Spleen (tissue), 11 donors: ENCODE data around the gene SH3RF3. TPM values are rescaled to one million over a fixed set of nuclear protein-coding genes. Genes with fewer than 3 reads are reported as not detected.
"Not testable (repeated sequence)": the region's sequence is repeated elsewhere in the genome, so short reads cannot be mapped to it uniquely, and the experiment has no call there.

Experiments used
- DNase-seq: peaks from one replicate; pipeline ENCODE4 v3.0.0-alpha.2; 2020
- H3K27ac ChIP-seq, 8 donors: fragments of 200-600 bp; sonication (generic) in 7 of 8; 1 replicate in 4 of 8; 2 replicates in 4 of 8; pipeline versions ENCODE4 v1.5.0 to v1.8.0; 2016 to 2021; ENCODE audit warnings: inconsistent platforms in 4 of 8, mild to moderate bottlenecking in 4 of 8, moderate library complexity in 1 of 8
- H3K27me3 ChIP-seq, 7 donors: fragments of 200-600 bp; sonication (generic) in 6 of 7; replicated peaks in 1 of 7; 1 replicate in 4 of 7; 2 replicates in 3 of 7; pipeline versions ENCODE4 v1.5.0 to v1.8.0; 2016 to 2021; ENCODE audit warnings: inconsistent platforms in 3 of 7, mild to moderate bottlenecking in 1 of 7
- H3K36me3 ChIP-seq, 6 donors: fragments of 200-600 bp; sonication (generic) in 5 of 6; 1 replicate in 4 of 6; 2 replicates in 2 of 6; pipeline versions ENCODE4 v1.5.0 to v1.8.0; 2016 to 2021; ENCODE audit warnings: inconsistent platforms in 2 of 6
- H3K4me1 ChIP-seq, 6 donors: fragments of 200-600 bp; sonication (generic) in 5 of 6; 1 replicate in 3 of 6; 2 replicates in 3 of 6; pipeline versions ENCODE4 v1.5.0 to v1.8.0; 2016 to 2021; ENCODE audit warnings: inconsistent platforms in 3 of 6
- H3K4me3 ChIP-seq, 8 donors: fragments of 200-600 bp; sonication (generic) in 7 of 8; 1 replicate in 4 of 8; 2 replicates in 4 of 8; pipeline versions ENCODE4 v1.5.0 to v1.8.0; 2016 to 2021; ENCODE audit warnings: inconsistent platforms in 4 of 8, mild to moderate bottlenecking in 4 of 8, moderate library complexity in 2 of 8
- H3K9me3 ChIP-seq, 8 donors: fragments of 200-600 bp; sonication (generic) in 7 of 8; 1 replicate in 4 of 8; 2 replicates in 4 of 8; pipeline versions ENCODE4 v1.5.0 to v1.8.0; 2016 to 2021; ENCODE audit warnings: inconsistent platforms in 4 of 8
- POLR2A ChIP-seq, 3 donors: fragments of 450-650 bp; IDR thresholded peaks; one replicate each; pipeline ENCODE4 v1.5.1; 2017; ENCODE audit warnings: antibody characterized with exemption in 3 of 3, mild to moderate bottlenecking in 1 of 3
- POLR2AphosphoS5 ChIP-seq, 3 donors: sonication (generic); formaldehyde crosslinking; IDR thresholded peaks; one replicate each; pipeline ENCODE4 v1.5.1; 2017; ENCODE audit warnings: antibody characterized with exemption in 3 of 3
- WGBS, 5 donors: extraction: QIAGEN DNeasy Blood & Tissue Kit in 3 of 5; methylation state at CpG; one replicate each; pipeline versions ENCODE4 v1.1.5 to v1.1.7; 2013 to 2018; 5-methylcytosine and 5-hydroxymethylcytosine counted together
- intact Hi-C: fragments of 100-400 bp; cut with DNase I; formaldehyde crosslinking; loops from one replicate; pipeline ENCODE4 v1.15.0; 2023; ENCODE audit warnings: low total_unique reads
- polyA plus RNA-seq, 3 donors: library from polyadenylated mRNA; stranded (reverse); fragments of 200-250 nt; gene quantifications; one replicate each; pipeline ENCODE4 v1.2.1, GENCODE V29; 2013
- total RNA-seq, 7 donors: library from RNA; depleted of rRNA in 3 of 7; stranded (reverse); fragments of >200 nt in 3 of 7; fragmentation: NEBNext Ultra II Directional in 4 of 7; extraction: Animal tissue kit (Norgen Biotek cat#: 25700) in 4 of 7; gene quantifications; one replicate each; pipeline versions ENCODE4 v1.1.0 to v1.2.1, GENCODE V29; 2016 to 2021
- TF ChIP-seq, protein P1 (sequence below), 11 experiments: fragments of 200-600 bp in 7 of 11; fragments of 450-650 bp in 4 of 11; sonication (generic) in 4 of 11; IDR thresholded peaks in 8 of 11; conservative IDR thresholded peaks in 3 of 11; 1 replicate in 7 of 11; 2 replicates in 4 of 11; pipeline versions ENCODE4 v1.4.0 to v1.8.0; 2016 to 2021; ENCODE audit warnings: antibody characterized with exemption in 11 of 11, inconsistent platforms in 4 of 11, mild to moderate bottlenecking in 1 of 11
- donor health status: healthy with polysubstance abuse.
- donor health status: DM: no; HTN: no; CAD: no; lungs with moderate emphysema.
- donor health status: DM: no; HTN: no; CAD: no.
- donor health status: Bipolar disorder and iron deficiency.
- donor health status: healthy.
- donor health status: DM: no; HTN: no; CAD: no.
- donor health status: DM: yes; HTN: yes; CAD: no.

The SH3RF3 gene
- total and polyA plus RNA-seq, 10 donors: 1.3 to 7.6 (median 4.7) TPM

DNA sequence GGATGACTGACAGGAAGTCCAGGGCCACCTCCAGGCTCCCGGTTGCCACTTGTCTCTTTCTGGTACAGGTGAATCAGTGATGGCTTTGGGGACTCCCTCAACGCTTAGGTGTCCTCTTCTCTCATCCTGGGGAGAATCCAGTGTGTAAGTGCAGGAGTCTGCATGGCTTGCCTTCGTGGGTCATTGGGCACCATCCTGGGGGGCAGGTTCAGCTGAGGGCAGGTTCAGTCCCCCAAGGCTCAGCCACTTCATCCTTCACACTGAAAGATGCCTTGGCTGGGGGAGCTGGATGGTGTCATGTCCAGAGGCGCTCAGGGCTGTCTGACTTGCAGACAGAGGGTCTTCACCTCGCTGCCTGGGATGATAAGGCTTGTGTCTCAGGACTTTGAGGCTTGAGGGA is 29.2 kb downstream of the SH3RF3 start:
- 83 to 94% (median 89%) methylated on average over 5 of the region's 5 CpGs for WGBS, 5 donors
- Histone ChIP-seq H3K4me3 (no peak overlapping the region), H3K4me1 (peaks cover 0 to 3% (median 0%) of the 10 kb centered on the region in 6 donors), H3K36me3 (no peaks in the 10 kb centered on the region), H3K9me3 (no peaks in the 10 kb centered on the region), H3K27me3 (no peaks in the 10 kb centered on the region), H3K27ac (no peak overlapping the region)
- no peak for DNase-seq
- intact Hi-C loops: no loop called here
- no peak for TF ChIP-seq POLR2AphosphoS5 (IDR thresholded peaks at IDR 0.05)
- TF ChIP-seq POLR2A (IDR thresholded peaks at IDR 0.05): no peak
- TF ChIP-seq, protein P1, sequence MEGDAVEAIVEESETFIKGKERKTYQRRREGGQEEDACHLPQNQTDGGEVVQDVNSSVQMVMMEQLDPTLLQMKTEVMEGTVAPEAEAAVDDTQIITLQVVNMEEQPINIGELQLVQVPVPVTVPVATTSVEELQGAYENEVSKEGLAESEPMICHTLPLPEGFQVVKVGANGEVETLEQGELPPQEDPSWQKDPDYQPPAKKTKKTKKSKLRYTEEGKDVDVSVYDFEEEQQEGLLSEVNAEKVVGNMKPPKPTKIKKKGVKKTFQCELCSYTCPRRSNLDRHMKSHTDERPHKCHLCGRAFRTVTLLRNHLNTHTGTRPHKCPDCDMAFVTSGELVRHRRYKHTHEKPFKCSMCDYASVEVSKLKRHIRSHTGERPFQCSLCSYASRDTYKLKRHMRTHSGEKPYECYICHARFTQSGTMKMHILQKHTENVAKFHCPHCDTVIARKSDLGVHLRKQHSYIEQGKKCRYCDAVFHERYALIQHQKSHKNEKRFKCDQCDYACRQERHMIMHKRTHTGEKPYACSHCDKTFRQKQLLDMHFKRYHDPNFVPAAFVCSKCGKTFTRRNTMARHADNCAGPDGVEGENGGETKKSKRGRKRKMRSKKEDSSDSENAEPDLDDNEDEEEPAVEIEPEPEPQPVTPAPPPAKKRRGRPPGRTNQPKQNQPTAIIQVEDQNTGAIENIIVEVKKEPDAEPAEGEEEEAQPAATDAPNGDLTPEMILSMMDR (IDR thresholded peaks at IDR 0.05 in 8 of 11, conservative IDR thresholded peaks at IDR 0.05 in 3 of 11): no peak

DNA sequence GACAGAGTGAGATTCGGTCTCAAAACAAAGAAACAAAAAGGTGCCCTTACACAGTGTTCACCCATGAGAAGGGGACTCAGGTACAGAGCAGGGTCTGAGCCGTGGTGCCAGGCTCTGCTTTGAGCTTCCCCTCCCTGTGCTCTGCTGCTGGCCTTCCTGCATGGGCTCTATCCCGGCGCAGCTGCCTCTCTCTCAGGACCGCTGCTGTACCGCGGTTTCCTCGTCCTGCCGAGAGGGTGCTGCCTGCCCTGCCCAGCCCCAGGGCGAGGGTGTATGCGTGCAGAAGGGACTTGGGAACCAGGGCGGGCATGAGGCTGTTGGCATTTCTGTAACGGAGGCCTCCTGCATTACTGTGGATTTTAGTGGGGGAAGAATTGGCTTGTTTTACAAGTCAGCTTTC is 30.1 kb downstream of the SH3RF3 start:
- no peak for DNase-seq
- H3K4me3 ChIP-seq: no peak overlapping the region
- intact Hi-C loops: no loop called here
- H3K27ac ChIP-seq: no peak overlapping the region
- H3K4me1 ChIP-seq: peaks cover 0 to 9% (median 2%) of the 10 kb centered on the region in 6 donors
- H3K9me3 ChIP-seq: no peaks in the 10 kb centered on the region
- no peaks in the 10 kb centered on the region for H3K27me3 ChIP-seq
- H3K36me3 ChIP-seq: no peaks in the 10 kb centered on the region
- TF ChIP-seq POLR2AphosphoS5 (IDR thresholded peaks at IDR 0.05): no peak
- TF ChIP-seq, protein P1 (IDR thresholded peaks at IDR 0.05 in 8 of 11, conservative IDR thresholded peaks at IDR 0.05 in 3 of 11): no peak
- 89 to 97% (median 92%) methylated on average over 4 to 13 of the region's 13 CpGs for WGBS, 5 donors

DNA sequence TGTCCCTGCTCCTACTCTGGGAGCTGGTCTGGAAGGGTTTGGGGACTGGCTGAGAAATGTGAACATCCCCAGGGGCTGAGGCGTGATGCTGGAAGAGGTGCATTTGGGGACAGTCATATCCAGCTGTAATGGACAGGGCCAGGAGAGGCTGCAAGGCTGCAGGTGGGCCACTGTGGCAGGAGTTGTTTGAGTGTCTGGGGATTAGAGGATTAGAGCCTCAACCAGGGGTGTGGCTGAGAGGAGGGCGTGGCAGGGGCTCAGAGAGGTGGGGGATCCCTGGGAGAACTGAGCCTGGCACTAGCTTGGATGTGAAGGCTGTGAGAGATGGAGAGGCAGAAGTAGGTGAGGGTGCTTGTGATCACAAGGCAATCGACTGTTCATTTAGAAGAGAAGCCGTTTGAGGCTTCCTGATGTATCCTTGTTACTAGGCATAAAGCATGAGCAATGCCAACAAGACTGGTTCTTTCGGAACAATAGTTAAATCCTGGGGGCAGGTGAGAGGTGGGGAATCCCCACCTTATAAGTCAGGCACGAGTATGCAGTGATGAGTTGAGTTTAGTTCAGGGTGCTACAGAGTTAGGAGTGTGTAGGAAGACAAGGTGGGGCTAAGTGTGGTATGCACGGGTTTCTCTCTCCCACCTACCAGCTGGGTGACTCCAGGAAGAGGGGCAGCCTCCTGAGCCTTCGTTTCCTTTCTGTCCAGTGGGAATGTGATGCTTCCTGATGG is 31.9 kb downstream of the SH3RF3 start:
- DNase-seq: no peak
- 72 to 78% (median 74%) methylated on average over 7 to 8 of the region's 8 CpGs for WGBS, 5 donors
- Histone ChIP-seq H3K27me3 (no peaks in the 10 kb centered on the region), H3K4me1 (peaks cover 0 to 24% (median 12%) of the 10 kb centered on the region in 6 donors), H3K4me3 (no peak overlapping the region), H3K9me3 (no peaks in the 10 kb centered on the region), H3K36me3 (no peaks in the 10 kb centered on the region), H3K27ac (no peak overlapping the region)
- intact Hi-C loops: no loop called here
- TF ChIP-seq, protein P1 (IDR thresholded peaks at IDR 0.05 in 8 of 11, conservative IDR thresholded peaks at IDR 0.05 in 3 of 11): no peak
- TF ChIP-seq POLR2A (IDR thresholded peaks at IDR 0.05) (no peak), POLR2AphosphoS5 (IDR thresholded peaks at IDR 0.05) (no peak)

DNA sequence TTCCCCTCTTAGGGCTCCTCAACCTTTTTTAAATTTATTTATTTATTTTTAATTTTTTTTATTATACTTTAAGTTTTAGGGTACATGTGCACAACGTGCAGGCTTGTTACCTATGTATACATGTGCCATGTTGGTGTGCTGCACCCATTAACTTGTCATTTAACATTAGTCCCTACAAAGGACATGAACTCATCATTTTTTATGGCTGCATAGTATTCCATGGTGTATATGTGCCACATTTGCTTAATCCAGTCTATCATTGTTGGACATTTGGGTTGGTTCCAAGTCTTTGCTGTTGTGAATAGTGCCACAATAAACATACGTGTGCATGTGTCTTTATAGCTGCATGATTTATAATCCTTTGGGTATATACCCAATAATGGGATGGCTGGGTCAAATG is 33.4 kb downstream of the SH3RF3 start:
- DNase-seq, H3K27me3 ChIP-seq, H3K27ac ChIP-seq, intact Hi-C loops, H3K4me3 ChIP-seq, H3K36me3 ChIP-seq, H3K9me3 ChIP-seq: not testable (repeated sequence)
- peaks cover 0 to 24% (median 12%) of the 10 kb centered on the region in 6 donors for H3K4me1 ChIP-seq
- WGBS, 5 donors: 90 to 97% (median 94%) methylated on average over 2 of the region's 2 CpGs
